HG03457 (cell line): ENCODE results near the gene HAGH.

Experiments
- ATAC-seq: cut with Tn5 transposase; IDR thresholded peaks from one replicate; pipeline ENCODE4 v1.9.1; 2021; ENCODE audit warnings: moderate number of reproducible peaks; ENCODE audit not compliant: unreplicated experiment

HAGH gene

DNA sequence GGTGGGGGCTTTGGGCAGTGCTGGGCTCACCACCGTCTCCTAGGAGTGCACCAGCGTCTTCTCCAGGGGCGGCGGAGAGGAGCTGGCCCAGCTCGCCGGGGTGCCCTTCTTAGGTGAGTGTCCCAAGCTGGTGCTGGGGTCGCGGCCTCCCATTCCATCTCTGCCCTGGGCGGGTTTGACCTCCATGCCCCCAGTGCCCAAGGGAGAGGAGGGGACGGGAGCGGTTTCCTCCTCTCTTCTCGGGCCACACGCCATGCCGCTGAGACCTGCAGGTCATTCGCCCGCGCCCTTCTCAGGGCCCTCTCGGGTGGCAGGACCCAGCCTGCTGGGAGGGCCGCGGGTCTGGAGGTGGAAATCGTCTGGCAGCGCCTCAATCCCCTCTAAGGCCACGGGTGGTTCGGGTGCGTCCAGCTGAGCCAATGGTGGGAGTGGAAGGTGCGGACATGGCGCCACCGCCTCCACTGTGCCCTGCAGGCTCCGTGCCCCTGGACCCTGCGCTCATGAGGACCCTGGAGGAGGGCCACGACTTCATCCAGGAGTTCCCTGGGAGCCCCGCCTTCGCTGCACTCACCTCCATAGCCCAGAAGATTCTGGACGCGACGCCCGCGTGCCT lies 38.4 kb downstream of the HAGH start:
- ATAC-seq = no peak

- ATAC-seq = no peak
These were observed 39.1 kb downstream of the HAGH start for GRCh38 chr16:1787322-1788094.

- ATAC-seq = no peak
These were observed 39.6 kb downstream of the HAGH start for GRCh38 chr16:1787056-1787321.

DNA sequence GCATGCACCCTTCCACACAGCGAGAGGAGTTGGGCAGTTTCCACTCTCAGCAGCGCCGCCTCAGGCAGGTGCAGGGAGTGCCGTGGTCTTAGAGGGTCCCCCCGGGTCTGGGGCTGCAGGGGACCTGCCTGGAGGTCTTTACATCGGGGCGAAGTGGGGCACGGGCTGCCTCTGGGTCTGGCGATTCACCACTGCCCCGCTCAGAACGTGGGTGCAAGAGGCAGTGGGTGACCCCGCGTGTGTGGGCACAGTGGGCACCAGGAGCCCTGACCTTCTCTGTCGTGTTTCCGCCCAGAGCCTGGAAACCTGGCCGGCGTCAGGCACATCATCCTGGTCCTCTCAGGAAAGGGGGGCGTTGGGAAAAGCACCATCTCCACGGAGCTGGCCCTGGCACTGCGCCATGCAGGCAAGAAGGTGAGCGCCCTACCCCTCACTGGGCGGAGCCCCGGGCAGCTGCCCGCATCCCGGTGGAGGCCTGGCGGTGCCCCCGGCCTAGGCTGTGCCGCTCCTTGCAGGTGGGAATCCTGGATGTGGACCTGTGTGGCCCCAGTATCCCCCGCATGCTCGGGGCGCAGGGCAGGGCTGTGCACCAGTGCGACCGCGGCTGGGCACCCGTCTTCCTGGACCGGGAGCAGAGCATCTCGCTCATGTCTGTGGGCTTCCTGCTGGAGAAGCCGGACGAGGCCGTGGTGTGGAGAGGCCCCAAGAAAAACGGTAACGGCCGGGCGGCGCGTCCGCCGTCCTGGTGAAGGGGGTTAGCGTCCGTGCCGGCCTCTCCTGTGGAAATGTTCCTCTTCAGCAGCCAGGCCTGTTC lies 40.2 kb downstream of the HAGH start:
- no peak for ATAC-seq

DNA sequence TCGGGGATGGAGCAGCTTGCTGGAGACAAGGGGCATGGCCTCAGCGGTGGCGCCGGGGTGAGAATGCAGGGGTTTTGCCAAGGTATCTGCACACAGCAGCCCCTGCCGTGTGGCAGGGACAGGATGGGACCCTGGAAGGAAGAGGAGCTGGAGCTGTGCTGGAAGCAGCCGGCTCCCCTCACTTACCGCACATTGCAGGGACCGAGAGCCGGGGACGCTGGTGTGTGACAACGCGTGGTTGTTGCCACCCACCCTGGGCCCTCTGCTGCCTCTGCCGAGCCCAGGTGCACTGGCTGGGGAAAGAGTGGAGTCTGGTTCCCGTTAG lies 40.8 kb downstream of the HAGH start:
- ATAC-seq = no peak

DNA sequence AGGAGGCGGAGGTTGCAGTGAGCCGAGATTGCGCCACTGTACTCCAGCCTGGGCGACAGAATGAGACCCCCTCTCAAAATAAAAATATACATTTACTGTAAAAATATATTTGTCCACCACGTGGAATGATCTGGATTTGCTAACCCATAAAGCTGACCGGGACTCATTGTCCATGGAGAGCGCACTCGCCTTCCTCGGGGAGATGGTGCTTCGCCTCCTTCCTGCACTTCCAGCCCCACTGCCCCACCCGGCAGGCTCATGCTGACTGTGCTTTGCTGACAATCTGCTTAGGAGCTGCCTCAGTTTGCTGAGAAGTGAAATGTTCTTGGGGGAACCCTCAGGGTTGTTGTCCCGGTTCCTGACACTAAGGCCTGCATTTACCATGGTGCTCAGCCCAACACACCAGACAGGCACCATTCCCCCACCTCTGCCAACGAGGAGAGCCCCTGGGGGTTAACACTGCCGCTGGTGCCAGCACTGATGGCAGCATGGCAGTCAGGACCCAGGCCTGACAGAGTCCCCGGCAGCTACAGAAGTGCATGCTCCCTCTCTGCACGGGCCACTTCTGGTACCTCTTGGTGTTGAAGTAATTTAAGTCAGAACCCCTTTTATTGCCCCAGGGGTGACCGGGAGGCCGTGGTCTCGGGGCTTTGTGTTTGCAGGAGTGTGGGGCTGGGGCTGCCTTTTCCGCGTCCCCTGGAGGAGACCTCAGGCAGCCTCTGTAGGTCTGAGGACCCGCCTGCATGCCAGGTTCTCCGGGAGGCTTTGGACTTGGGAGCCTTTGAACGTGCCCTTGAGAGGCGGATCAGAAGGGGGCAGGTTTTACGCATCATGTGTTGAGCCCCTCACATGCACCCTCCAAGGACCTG lies 41.4 kb downstream of the HAGH start:
- no peak for ATAC-seq

DNA sequence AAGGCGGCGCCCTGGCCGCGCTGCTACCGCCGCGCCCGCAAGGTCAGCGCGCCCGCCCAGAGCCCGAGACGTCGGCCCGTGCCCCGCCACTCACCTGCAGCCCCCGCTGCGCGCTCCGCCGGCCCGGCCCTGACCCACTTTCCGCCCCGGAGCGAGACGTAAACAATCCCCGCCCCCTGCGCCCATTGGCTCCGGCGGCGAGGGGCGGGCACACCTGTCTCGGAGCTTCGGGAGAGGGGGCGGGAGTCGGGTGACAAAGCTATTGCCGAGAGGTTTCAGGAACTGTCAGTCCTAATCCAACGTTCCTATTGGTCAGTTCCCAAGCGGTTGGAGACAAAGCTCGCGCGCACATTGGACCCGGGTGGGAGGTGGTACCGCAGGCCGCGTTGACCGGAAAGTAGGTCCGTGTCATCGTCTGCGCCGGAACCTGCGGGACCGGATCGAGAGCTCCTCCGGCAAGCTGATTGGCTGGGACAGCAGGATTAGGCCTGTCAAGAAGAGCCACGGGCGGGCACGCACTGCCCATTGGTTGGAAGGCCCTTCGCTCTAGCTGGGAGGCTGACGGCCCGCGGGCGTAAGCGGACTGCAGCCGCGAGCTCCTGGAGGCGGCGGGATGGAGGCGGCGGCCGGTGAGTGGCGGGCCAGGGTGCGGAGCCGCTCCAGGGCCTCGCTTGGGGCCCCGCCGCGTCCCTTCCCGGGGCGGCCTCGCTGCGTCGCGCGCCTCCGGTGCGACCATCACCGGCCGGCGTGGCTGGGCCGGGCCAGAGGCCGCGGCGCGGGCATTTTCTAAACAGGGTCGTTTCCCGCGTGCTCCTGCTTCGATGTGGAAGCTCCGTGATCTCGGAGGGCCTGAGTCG lies 44.0 kb downstream of the HAGH start, which contains the start of the genes NUBP2 and SPSB3:
Gene NUBP2, plus strand, starts transcription at position 553 of the 857 bp plus-strand sequence. Its CDS starts 61 bp downstream, at position 614.
Gene SPSB3, minus strand, starts transcription at position 164 of the 857 bp plus-strand sequence. CDS start 1,088 bp downstream, outside the sequence.
- ATAC-seq = peak; percentile 72

DNA sequence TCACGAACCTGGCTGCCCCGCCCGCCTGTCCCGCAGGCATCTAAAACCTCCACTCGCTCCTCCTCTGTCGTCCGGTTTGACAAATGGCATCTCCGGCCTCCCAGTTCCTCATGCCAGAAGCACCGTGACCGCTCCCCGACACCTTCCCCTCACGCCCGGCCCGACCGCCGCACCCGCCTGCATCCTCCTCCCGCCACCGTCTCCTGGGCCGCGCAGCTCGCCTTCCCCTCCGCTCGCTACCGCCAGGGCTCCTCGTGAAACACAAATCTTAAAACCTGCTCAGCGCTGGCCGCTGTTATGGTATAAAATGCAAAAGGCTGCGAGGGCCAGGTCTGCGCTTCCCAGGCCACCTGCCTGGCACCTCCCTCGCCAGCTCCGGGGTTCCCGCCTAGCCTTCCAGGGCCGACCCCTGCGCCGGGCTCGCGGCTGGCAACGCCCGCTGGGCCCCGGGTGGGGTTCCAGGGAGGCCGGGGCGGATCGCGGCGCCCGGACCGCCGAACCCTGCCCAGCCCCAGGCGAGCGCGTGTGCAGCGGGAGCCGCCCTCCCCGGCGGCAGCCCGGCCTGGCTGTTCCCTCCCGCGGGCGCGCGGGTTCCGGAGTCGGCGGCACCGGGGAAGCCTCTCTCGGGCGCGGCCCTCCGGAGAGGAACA lies 44.7 kb downstream of the HAGH start:
- peak; percentile 5 for ATAC-seq

DNA sequence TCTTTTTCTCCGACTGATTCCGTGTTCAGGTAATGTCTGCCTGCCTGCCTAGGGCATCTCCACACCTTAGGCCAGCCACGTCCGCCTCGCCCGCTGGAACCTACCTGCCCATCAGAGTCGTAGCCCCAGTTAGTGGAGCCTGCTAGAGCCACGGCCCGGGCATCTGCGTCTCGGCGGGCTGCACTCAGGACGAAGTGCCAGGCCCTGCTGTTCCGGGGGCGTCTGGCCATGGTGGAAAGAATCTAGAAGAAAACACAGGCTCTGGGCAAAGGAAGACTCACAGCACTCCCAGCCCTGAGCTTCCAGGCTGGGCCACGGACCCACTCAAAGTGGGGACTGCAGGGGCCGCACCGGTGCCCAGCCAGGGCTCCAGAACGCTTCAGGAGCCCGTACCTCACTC lies 45.4 kb downstream of the HAGH start:
- ATAC-seq = no peak

GRCh38 chr16:1780677-1781072 lies 46.0 kb downstream of the HAGH start:
- no peak for ATAC-seq

GRCh38 chr16:1779741-1780676 lies 46.6 kb downstream of the HAGH start:
- no peak for ATAC-seq

DNA sequence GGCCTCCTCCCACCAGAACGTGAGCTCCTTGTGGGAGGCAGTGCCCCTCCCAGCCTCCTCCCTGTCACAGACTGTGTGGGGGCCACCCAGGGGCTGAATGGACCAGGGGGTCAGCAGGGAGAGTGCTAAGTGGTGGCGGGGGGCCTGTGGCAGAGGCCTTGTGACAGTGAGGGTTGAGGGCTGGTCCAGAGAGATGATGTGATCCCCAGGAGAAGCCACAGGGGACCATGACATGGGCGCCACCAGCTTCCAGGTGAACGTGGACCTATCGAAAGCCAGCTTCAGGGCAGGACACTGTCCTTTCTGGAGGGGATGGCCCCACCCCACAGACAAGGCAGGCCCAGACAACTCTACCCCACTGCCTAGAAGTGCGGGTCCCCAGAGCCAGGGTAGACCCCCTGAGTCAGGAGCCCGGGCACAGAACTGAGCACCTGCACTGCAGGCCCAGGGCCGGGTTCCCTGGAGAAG lies 47.4 kb downstream of the HAGH start:
- ATAC-seq = no peak

- no peak for ATAC-seq
These were observed 48.1 kb downstream of the HAGH start for GRCh38 chr16:1778200-1779179.

DNA sequence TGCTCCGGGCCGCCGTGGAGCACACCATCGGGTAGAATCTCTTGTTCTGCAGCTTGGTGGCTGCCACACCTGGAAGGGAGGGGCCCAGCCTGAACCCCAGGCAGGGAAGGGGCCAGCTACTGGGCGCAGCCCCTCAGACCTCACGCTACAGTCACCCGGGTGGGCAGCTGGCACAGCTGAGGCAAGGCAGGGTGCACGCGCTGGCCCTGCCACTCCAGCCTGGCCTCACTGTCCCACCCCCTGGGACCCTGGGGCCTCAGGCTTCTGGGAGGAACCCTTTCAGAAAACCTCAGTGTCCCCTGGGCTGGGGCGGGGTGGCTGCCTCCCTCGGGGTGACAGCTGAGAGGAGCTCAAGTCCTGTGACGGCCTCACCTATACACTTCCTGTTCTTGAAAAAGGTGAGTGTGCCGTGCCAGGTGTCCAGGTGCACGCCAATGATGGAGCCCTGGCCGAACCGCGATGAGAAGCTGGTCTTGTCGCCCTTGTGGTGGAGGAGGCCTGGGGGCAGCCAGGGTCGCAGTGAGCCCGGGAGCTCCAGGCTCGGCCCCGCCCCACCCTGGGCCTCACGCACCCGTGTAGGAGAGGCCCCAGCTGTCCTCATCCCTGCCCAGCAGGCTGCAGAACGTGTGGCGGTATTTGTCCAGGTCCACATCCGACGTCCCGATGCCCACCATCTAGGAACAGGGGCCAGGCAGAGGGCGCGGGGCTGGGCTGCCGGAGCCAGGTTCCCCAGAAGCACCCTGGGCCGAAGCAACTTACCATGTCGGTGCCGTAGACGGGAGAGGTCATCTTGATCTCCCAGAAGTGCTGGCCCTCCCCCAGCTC lies 49.0 kb downstream of the HAGH start:
- no peak for ATAC-seq

DNA sequence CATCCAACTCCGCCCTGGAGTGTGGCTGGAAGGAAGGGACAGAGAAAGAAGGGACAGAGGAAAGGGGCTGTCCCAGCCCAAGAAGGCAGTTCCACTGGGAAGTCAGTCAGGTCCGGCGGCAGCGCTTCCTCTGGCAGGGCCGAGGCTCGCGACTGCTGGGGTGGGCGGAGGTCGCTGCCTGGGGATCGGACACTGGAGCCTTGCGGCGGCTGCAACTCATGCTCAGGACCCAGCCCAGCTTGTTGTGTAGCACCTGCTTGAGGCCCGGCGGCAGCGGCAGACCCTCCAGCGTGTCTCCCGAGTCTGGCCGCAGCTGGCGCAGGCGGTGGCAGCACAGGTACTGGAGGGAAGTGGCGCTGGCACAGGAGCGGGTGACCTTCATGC lies 49.6 kb downstream of the HAGH start:
- ATAC-seq = no peak

DNA sequence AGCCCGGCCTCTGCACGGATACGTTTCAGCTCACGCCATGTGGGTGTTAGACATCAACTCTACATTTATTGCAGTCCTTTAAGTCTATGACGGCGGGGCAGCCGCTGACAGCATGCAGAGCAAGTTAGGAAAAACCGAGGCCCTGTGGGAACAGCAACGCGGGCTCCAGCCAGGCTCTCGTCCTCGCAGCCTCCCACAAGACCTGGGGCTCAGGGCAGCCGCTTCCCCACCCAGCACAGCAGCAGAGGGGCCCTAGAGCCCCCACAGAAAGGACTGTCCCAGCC lies 50.0 kb downstream of the HAGH start:
- no peak for ATAC-seq
